Measurements from ENCODE around the gene GSC2.

DNA sequence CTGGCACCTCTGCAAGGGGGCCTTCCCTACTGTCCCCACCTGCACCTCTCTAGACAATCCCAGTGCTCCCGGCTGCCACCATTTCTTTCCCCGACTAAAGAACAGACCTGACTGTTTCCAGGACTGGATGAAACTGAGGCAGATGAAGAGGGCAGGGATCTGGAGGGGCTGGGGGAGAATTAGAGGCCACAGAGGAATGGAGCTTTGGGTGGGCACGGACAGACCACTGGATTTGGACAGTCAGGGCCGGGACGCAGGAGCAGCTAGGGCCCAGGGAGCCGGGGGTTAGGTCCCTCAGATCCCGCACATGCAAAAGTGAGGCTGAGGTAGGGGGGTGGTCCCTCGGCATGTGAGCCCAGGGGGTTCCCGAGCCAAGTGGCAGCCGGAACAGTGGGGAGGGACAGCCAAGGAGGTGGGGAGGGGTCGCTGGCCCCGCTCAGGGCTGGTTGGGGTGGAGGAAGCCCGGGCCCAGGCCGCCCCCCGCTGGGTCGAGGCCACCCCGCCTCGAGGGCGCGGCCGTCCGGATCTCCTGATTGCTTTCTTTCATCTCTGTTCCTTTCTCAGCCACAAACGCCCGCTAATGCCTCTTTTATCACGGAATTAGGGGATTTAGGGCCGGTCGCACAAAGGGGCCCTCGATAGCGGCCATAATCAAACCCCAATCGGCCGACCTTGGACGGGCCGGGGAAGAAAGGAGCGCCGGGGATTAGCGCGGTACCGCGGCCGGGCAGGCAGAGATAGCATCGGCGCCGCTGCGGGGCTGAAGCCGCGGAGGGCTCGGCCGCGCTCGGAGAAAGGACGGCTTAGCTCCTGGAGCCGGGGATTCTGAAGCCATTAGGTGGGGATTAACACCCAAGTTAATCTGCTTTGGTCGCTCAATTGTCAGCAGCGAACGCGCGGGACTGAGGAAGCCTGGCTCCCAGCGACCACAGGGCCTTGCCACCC, 19.2 kb upstream of the GSC2 start:
- TF ChIP-seq, protein P1, sequence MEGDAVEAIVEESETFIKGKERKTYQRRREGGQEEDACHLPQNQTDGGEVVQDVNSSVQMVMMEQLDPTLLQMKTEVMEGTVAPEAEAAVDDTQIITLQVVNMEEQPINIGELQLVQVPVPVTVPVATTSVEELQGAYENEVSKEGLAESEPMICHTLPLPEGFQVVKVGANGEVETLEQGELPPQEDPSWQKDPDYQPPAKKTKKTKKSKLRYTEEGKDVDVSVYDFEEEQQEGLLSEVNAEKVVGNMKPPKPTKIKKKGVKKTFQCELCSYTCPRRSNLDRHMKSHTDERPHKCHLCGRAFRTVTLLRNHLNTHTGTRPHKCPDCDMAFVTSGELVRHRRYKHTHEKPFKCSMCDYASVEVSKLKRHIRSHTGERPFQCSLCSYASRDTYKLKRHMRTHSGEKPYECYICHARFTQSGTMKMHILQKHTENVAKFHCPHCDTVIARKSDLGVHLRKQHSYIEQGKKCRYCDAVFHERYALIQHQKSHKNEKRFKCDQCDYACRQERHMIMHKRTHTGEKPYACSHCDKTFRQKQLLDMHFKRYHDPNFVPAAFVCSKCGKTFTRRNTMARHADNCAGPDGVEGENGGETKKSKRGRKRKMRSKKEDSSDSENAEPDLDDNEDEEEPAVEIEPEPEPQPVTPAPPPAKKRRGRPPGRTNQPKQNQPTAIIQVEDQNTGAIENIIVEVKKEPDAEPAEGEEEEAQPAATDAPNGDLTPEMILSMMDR (conservative IDR thresholded peaks at IDR 0.05), result no peak
- TF ChIP-seq ZFX (IDR thresholded peaks at IDR 0.05), result no peak
